ENCODE data around the gene GPR146. TPM values are rescaled to one million over a fixed set of nuclear protein-coding genes. Genes with fewer than 3 reads are reported as not detected.

GPR146 gene
- total RNA-seq, 2 experiments from 2014 or later = 5.6 to 8.5 TPM

DNA sequence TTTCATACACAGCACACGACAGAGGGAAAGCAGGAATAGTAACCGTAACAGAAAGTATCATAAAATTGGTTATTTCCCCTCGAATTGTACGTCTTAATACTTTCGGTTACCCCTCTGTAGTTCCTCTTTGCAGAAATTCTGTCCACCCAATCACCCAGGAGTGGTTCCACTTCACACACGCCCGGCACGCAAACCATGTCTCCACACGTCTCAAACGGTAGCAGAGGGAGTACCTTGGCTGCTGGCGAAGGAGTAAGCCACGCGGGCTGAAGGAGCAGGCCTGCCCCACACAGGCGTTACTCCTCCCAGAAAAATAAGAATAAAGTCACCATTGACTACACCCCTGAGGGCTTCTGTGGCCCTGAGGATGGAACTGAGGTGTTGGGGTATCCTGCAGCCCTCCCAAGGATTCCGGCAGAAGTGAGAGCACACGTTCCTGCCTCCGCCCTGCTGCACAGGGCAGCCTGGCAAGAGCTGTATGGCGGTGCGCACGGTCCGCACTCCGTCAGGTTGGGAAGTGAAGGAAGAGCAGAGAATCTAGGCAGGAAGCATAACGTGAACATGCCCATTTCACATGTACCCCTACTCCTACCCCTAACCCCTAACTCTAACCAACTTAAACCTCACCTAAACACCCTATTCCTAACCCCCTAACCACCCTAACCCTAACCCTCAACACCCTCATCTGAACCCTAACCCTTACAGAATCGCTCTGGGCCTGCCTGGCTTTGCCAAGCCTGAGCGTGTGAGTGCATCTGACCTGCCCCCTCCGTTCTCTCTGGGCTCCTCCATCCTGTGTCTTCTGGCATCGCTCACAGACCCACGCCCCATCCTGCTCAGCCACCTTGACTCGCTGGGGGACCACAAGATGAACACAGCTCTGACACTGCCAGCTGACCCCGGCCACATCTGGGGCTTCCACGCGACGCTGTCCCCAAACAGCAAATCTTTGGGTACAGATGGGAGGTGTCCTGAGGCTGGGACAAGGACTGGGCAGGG is 18.2 kb downstream of the GPR146 start:
- no peak for DNase-seq
- Mint-ChIP-seq H3K27me3 (no peaks in the 10 kb centered on the region), H3K36me3 (ENCODE audit: low read depth) (no peaks in the 10 kb centered on the region), H3K4me3 (no peak overlapping the region), H3K27ac (no peak overlapping the region), H3K9me3 (no peaks in the 10 kb centered on the region), H3K4me1 (ENCODE audit: low read depth) (peaks cover 4% of the 10 kb centered on the region)
- no peak for ATAC-seq
- CTCF ChIA-PET = interaction anchor here (2.3 to 7.5 kb wide), 2 partner anchors 23 to 68 kb away, joined by 5 to 204 read pairs; no protein-coding TSS in a partner anchor
- TF ChIP-seq CTCF (IDR thresholded peaks at IDR 0.05) = no peak
- intact Hi-C loops (cut with micrococcal nuclease) = no loop called here
- POLR2A ChIA-PET = no interaction called here

GRCh38 chr7:1063361-1063760 is 19.0 kb downstream of the GPR146 start:
- intact Hi-C loops (cut with micrococcal nuclease) = no loop called here
- H3K27ac Mint-ChIP-seq = no peak overlapping the region
- H3K27me3 Mint-ChIP-seq = no peaks in the 10 kb centered on the region
- DNase-seq (no peak), ATAC-seq (no peak)
- H3K9me3 Mint-ChIP-seq = no peaks in the 10 kb centered on the region
- H3K4me3 Mint-ChIP-seq = no peak overlapping the region
- no peaks in the 10 kb centered on the region for H3K36me3 Mint-ChIP-seq (ENCODE audit: low read depth)
- no peak for TF ChIP-seq CTCF (IDR thresholded peaks at IDR 0.05)
- POLR2A ChIA-PET = interaction anchor here (0.7 kb wide), 1 partner anchor 70 kb away, joined by 3 read pairs; no protein-coding TSS in a partner anchor
- H3K4me1 Mint-ChIP-seq (ENCODE audit: low read depth) = peaks cover 4% of the 10 kb centered on the region
- CTCF ChIA-PET = interaction anchor here (7.5 kb wide), 1 partner anchor 68 kb away, joined by 204 read pairs; no protein-coding TSS in a partner anchor

- TF ChIP-seq CTCF (IDR thresholded peaks at IDR 0.05) = no peak
- ChIA-PET CTCF (interaction anchor here (0.6 to 7.5 kb wide), 16 partner anchors 11 to 621 kb away, joined by 3 to 204 read pairs (median 7); partner anchors contain the start of gene GPR146), POLR2A (interaction anchor here (1.8 kb wide), 1 partner anchor 71 kb away, joined by 13 read pairs; no protein-coding TSS in a partner anchor)
- no peak overlapping the region for H3K4me3 Mint-ChIP-seq
- no peak for DNase-seq
- H3K9me3 Mint-ChIP-seq = no peaks in the 10 kb centered on the region
- no peak for ATAC-seq
- peaks cover 4% of the 10 kb centered on the region for H3K4me1 Mint-ChIP-seq (ENCODE audit: low read depth)
- no peaks in the 10 kb centered on the region for H3K27me3 Mint-ChIP-seq
- intact Hi-C loops (cut with micrococcal nuclease) = no loop called here
- H3K36me3 Mint-ChIP-seq (ENCODE audit: low read depth) = no peaks in the 10 kb centered on the region
- no peak overlapping the region for H3K27ac Mint-ChIP-seq
Measured at GRCh38 chr7:1064581-1064980, 20.2 kb downstream of the GPR146 start.

GRCh38 chr7:1065263-1065584 is 20.9 kb downstream of the GPR146 start:
- ATAC-seq (no peak), DNase-seq (no peak)
- ChIA-PET CTCF (interaction anchor here (0.6 to 7.5 kb wide), 38 partner anchors 8 to 620 kb away, joined by 3 to 204 read pairs (median 4); partner anchors contain the start of genes COX19 and GPR146), POLR2A (interaction anchor here (1.0 to 1.8 kb wide), 4 partner anchors 15 to 72 kb away, joined by 3 to 13 read pairs (median 4); partner anchors contain the start of gene GPR146)
- Mint-ChIP-seq H3K27me3 (no peaks in the 10 kb centered on the region), H3K4me3 (no peak overlapping the region), H3K36me3 (ENCODE audit: low read depth) (no peaks in the 10 kb centered on the region), H3K27ac (no peak overlapping the region), H3K9me3 (no peaks in the 10 kb centered on the region), H3K4me1 (ENCODE audit: low read depth) (peaks cover 4% of the 10 kb centered on the region)
- intact Hi-C loops (cut with micrococcal nuclease) = loop anchor here (5.0 kb wide), 1 partner anchor 73 kb away; no protein-coding TSS in a partner anchor
- no peak for TF ChIP-seq CTCF (IDR thresholded peaks at IDR 0.05)

All from activated CD8-positive, alpha-beta T cell treated with anti-CD3 and anti-CD28 coated beads for 36 hours (primary cell).